ENCODE results near the gene CCDC144A.
"Not testable (repeated sequence)": the region's sequence is repeated elsewhere in the genome, so short reads cannot be mapped to it uniquely, and the experiment has no call there.

The CCDC144A gene

DNA sequence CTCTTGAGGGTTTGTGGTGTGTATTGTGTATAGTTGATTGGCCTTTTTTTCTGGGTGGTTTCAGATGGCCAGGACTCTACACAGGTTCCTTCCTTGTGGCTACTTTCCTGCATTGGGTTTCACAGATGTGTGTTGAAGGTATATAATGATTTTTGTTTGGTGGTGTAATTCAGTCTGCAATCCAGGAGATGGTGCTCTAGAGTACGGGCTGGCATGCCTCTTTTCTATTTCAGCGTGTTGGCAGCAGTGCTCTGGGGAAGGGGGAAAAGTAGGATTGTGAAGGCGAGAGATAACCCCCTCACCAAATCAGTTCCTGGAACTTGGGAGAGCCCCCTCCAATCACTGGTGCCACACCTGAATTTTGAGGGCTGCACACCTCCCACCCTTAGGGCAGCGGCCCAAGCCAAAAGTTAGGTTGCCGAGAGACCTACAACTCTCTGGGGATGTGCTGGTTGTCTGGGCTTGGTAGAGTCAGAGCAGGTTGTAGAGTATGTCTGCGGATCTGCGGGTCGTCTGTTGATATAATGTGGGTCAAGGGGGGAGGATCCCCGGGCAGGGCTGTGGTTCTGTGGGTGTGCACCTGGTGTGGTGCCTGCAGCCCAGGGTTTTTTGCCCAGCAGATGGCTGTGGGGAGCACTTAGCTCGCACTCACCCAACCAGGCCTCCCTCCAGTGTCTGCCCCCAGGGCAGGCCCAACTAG is 61.3 kb downstream of the CCDC144A start:
- DNase-seq: peak; percentile 2 to 32

DNA sequence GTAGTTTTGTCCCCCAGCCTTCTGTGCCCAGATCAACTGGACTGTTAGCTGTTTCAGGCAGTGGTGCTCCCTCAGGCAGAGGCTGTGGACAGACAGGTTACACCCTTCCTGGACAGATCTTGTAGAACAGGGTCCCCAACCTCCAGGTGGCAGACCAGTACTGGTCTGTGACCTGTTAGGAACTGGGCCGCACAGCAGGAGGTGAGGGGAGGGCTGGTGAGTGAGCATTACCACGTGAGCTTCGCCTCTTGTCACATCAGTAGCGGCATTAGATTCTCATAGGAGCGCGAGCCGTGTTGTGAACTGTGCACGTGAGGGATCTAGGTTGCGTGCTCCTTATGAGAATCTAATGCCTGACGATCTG is 61.9 kb downstream of the CCDC144A start:
- DNase-seq: not testable (repeated sequence)

DNA sequence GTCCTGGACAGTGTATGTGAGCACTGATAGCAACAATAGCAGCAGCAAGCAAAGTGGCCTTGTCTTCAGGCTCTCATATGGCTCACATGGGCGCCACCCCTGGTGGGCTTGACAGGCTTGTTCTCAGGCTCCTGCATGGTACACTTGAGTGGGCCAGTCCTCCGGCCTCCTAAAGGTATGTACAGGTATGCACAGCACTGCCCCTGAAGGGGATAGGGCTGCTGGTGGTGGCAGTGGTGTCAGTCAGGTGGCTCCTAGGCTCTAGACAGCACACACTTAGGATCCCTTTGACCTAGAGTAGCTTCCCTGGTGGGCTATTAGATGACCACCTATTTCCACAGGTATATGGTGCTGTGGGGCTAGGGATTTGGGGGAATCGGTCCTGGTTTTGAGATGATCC is 67.5 kb downstream of the CCDC144A start:
- DNase-seq: not testable (repeated sequence)

DNA sequence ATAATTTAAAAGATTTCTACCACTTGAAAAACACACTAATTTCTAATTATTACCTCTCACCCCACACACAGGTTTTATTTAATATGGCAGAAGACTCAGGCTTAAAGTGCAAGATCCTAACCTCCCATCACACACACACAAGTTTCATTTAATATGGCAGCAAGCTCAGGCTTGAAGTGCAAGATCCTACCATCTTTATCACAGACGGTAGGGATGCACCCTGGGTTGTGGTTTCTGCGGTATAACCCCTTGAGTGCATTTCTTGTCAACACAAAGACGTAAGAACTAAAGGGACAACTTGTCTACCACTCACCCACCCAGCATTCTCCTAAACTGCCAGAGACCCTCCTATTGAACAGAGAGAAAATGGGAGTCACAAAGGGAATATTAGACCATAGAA is 68.1 kb downstream of the CCDC144A start:
- not testable (repeated sequence) for DNase-seq

DNA sequence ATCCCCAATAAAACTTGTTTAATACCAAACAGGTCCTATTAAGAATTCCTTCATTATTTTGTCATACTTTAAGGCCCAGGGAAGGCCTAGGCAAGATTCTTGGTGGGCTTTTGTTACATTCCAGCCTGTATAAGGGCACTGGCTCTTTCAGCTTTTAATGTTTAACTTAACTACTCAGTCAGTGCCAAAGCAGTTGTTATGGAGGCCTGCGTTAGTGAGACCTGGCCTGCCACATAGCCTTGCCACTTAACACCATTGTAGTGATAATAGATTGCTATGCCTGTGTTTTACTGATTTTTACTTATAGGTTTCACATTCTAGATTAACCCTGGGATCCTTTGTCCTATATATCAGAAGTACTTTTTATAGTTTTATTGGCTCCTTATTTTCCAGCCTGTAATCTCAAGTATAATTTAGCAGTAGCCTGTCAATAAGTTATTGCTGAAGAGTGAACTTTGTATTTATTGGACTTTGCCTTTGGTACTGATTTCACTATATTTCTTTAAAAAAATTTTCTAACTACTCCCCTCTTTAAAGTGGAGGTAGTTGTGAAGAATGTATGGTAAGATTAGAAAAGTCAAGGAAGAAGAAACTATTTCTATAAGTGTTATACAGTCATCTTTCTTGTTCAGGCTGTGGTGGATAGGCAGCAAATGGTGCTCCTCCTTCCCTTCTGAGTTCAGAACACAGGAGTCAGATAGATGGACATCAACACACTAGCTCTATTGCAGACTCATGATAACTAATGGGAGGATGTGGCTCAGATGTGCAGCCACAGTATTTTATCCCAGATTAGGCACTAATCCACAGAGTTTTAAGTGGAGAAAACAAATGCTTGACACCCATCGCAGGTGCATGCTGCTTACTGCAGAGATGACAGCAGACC is 78.5 kb downstream of the CCDC144A start:
- not testable (repeated sequence) for DNase-seq

DNA sequence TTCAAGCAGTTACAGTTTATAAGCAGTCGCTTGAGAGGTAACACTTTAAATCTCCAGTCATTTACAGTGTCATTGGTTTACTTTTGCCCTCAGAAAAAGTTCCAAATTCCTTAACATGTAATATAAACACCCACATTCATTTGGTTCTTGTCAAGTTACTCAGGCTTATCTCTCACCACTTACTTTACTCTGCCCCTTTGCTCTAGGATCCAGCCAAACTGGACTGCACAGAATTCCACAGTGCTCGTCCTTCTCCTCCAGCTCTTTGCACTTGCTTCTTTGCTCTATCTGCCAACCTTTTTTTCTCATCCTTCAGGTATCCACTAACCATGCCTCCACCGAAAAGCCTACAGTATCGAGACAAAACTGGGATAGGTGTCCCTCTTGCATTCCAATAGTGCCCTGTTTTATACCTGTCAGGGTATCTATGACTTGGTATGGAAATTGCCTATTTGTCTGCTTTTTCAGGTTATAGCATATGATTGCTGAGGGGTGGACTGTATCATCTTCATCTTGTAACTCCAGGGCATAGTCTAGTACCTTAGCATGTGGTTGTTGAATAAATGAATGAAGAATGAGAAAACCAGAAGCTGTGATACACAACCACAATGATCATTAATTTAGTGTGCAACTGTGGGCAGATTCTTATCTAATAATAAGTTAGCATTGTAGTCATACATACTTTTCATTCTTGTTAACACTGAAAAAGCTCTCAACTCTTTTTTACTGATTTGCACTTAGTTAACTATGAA is 82.5 kb downstream of the CCDC144A start:
- DNase-seq: not testable (repeated sequence)

DNA sequence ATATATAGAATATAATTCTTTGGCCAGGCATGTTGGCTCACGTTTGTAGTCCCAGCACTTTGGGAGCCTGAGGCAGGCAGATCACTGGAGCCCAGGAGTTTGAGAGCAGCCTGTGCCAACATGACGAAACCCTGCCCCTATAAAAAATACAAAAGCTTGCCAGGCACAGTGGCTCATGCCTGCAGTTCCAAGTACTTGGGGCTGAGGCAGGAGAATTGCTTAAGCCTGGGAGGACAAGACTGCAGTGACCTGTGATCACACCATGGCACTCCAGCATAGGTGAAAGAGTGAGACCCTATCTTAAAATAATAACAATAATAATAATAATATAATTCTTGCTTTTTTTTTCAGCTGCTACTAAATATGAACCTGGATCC is 83.1 kb downstream of the CCDC144A start:
- not testable (repeated sequence) for DNase-seq

DNA sequence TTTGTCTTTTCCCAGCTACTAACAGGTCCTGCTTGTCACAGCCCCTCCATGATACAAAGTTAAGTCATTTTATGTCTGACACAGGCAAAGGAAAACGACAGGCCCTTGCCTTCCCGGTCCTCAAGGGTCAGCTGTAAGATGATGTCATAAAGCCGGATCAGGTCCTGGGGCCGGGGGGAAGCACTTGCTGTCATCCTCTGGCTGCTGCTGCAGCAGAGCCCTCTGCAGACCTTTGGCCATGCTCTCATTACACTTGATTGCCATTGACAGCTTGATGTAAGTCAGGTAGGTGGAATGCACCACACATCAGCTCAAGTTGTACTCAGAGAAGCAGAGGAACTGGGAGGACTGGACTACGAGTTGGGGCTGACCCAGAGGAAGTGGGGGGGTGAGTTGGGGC is 97.8 kb downstream of the CCDC144A start:
- not testable (repeated sequence) for DNase-seq

DNA sequence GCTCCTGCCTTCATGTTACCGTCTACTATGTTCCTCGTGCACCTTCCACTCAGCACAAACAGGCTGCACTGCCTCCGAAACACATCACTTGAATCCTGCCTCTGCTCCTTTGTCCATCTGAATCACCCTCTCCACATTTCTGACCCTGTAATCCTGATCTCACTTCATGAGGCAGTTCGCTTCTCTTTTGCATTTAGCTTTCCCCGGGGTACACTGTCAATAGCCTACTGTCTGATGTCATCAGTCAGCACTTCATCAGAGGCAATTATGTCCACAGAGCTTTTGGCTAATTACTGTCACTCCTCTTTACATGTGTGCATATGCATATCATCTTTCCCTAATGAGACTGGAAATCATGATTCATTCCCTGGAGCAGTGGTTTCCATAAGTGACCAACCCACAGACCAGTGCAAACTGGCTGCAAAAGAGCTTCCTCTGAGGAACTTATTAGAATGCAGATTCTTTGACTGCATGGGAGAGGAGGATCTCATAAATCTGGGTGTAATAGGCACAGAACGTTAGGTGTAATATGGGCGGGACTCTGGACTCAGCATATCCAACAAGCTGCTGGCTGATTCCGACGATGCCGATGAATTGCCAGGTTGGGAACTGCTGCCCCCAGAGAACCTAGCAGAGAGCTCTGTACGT is 99.0 kb downstream of the CCDC144A start:
- DNase-seq: not testable (repeated sequence)

DNA sequence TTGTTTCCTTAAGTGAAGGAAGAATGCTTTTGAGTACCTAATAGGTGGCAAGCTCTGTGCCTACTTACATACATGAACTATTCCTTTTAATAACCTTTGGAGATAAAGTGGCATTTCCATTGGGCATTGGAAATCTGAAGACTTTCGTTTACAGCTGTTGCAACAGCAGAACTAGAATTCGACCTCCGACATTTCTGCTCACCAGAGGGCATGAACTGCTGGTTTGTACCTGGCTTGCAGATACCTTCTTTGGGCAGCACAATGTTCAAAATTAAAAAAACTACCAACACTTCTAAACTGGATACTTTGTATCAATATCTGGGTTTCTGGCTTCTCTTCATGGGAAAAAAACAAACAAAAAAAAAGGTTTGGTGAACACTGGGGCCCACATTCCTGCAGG is 99.6 kb downstream of the CCDC144A start:
- not testable (repeated sequence) for DNase-seq

DNA sequence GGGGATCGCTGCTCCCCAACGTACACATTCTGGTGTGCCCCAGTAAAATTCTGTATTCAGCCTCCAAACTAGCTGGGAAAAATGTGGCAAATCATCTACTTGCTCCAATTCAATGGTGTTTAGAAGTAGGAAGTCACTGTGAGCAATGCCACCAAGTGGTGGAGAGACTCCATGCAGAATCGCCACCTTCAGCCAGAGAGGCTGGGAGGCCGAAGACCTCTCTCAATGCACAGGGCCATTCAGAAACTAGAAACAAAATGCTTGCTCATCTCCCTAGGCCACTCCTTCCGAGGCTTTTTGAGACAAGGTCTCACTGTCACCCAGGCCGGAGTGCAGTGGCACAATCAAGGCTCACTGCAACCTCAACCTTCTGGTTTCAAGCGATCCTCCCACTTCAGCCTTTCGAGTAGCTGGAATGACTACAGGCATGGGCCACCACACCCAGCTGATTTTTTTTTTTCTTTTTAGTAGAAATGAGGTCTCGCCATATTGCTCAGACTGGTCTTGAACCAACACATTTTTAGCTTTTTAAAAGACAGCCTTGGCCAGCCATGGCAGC is 100.4 kb downstream of the CCDC144A start:
- DNase-seq: not testable (repeated sequence)

DNA sequence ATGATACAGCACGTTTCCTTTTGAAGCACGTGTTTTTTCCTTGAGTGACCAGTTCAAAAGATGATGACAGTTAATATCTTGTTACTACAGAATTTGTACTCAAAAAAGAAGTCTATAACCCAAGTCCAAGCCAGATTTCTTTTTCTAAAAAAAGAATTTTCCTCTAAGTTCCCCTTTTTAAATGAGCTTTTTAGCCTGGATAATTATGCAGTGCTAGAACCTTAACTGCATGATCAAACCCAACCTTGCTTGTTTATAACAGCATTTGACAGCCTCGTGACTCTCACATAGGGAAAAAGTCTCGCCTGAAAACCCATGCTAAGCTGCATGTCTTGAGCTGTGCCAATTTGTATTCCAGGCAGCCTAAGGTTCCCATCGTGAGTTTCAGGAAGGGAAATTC is 104.2 kb downstream of the CCDC144A start:
- not testable (repeated sequence) for DNase-seq

DNA sequence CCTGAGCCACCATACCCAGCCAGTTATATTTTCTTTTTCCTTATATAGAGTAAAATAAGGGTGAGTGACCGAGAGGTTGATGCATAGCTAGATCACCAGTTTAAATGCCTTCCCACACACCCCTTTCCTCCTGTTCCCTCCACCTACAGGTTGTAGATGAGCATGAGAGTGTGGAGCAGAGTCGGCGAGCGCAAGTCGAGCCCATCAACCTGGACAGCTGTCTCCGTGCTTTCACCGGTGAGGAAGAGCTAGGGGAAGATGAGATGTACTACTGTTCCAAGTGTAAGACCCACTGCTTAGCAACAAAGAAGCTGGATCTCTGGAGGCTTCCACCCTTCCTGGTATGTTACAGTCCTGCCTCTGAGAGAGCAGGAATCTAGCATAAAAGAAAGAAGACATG is 105.9 kb downstream of the CCDC144A start:
- not testable (repeated sequence) for DNase-seq

DNA sequence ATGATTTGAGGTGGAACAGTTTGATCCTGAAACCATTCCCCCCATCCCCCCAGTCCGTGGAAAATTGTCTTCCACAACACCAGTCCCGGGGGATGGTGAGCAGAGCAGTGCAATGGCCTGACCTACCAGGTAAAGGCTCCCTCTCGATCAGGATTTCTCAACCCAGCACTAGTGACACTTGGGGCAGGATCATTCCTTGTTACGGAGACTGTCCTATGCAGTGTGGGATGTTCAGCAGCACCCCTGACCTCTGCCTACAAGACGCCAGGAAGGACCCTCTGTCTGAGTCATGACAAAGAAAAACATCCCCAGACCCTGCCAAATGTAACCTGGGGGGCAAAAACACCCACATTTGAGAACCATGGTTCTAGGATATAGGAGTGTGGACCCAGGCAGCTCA is 114.8 kb downstream of the CCDC144A start:
- not testable (repeated sequence) for DNase-seq

DNA sequence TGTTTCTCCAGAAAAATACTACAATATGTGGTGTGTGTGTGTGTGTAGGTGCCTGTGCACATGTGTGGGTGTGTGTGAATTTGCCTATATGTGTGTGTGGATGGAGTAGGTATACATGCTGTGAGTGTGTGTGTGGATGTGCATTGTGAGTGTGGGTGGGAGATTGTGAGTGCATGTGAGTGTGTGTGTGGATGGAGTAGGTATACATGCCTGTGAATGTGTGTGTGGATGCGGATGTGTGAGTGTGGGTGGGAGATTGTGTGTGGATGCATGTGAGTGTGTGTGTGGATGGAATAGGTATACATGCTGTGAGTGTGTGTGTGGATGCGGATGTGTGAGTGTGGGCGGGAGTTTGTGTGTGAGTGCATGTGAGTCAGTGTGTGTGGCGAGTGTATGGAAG is 116.6 kb downstream of the CCDC144A start:
- DNase-seq: not testable (repeated sequence)

DNA sequence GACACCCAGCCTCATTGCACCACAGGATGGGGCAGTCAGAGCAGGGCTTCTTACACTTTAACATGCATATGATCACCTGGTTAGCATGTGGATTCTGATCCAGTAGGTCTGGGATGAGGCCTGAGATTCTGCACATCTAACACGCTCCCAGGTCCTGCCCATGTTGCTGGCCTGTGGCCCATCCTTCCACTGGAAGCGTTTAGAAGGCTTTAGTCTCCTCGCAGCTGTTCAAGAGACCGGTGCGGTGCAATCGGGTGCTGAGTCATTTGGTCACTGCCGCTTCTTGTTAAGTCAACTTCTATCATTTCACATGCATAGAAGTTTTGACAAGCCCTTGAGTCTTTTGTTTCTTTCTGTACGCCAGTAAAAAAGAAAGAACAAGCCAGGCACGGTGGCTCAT is 117.6 kb downstream of the CCDC144A start:
- DNase-seq: not testable (repeated sequence)

DNA sequence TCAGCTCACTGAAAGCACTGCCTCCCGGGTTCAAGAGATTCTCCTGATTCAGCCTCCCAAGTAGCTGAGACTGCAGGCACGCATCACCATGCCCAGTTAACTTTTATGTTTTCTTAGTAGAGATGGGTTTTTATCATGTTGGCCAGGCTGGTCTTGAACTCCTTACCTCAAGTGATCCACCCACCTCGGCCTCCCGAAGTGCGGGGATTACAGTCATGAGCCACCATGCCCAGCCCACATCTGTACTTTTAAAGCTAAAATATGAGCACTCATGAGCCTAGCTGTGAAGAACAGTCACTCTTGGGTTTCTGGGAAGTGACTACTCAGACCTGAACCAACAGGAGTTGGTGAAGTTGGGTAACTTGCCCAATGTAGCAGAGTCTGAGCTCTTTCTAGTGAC is 120.2 kb downstream of the CCDC144A start:
- DNase-seq: not testable (repeated sequence)

DNA sequence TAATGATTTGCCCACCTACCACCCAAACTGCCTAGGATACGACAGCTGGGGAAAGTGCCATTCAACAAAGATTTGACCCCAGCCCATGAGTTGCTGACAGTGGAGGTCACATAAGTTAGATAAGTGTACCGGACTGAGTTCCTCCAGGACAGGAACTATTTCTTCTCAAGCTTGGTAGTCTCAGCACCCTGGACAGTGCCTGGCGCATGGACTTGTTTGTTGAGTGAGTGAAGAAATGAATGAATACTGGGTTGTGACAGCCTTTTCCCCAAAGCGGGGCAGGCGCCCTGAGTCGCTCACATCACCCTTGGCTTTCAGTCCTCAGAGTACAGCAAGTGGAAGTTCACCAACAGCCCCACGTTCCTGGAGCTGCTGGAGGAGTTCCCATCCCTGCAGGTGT is 122.1 kb downstream of the CCDC144A start:
- DNase-seq: not testable (repeated sequence)

DNA sequence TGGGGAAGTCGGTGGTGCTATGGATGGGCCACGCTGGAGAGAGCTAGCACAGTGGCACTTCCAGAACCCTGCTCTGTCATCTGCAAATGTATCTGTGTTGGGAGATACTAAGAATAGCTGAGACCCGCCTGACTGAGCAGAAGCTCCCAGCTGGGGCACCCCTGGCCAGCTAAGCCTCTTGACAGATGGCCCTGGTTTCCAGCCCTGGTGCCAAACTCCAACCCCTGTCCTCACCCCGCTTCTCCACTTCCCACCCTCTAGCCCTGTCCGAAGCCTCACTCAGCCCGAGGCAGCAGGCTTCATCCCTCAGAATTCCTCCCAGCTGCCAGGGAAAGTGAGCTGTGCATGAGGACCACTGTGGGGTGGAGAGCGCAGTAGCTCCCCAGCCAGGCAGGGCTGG is 124.4 kb downstream of the CCDC144A start:
- no peak for DNase-seq

DNA sequence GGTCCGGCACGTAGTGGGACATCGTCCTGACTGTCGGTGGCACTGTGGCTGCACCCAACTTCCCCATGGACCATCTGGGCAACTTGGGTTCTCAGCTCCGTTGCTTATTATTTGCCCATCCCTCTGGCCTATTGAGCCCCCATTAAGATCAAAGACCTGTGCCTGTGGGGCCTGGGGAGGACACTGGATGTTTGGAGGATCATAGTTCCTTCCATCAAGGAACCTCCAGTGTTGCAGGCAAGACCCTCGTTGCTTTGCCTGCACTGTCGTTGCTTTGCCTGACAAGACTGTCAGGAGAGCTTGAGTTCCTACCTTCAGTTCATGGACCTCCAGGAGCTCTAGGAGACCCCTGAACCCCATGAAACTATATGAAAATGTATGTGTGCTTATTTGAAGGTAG is 127.2 kb downstream of the CCDC144A start:
- DNase-seq: no peak

DNA sequence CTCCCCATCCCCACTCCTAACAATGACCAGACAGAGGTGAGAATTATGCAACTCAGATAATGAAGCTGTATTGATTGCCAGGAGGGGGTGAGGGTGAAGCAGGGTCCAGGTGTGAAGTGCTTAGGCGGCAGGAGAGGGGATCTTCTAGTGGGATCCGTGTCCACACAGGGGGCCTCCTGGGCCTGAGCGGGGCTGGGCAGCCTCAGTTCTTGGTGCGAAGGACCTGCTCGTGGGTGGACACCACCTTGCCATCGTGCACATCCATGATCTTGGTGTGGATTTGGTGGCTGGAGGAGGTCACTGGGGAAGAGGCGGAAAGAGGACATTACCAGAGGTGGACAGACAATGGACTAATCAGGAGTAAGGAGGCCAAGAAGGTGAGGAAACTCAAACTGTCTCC is 127.9 kb downstream of the CCDC144A start:
- DNase-seq: not testable (repeated sequence)

DNA sequence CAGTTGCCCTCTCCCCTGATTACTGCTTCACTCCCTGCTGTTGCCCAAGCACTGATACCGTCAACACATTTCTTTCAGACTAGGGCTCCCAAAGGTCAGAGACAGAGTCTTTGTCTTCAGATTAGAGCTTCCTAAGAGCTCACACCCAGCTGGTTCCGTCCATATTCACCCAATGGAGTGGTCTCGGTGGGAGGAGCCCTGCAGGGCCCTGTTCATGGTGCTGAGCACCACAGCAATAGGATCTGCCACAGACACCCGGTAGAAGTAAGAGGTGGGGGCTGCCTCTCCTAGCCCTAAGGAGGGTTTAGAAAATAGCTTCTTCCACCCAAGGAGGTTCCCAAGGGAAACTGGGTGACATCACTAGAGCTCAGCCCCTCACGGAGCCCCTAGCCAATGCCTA is 128.3 kb downstream of the CCDC144A start:
- no peak for DNase-seq

Data from Kasumi-1 (cell line).